Measurements from ENCODE around the gene TCEA2. TPM values are rescaled to one million over a fixed set of nuclear protein-coding genes. Genes with fewer than 3 reads are reported as not detected.

TCEA2 gene
- total RNA-seq, 1 donor from 2014 or later, result 123 TPM

DNA sequence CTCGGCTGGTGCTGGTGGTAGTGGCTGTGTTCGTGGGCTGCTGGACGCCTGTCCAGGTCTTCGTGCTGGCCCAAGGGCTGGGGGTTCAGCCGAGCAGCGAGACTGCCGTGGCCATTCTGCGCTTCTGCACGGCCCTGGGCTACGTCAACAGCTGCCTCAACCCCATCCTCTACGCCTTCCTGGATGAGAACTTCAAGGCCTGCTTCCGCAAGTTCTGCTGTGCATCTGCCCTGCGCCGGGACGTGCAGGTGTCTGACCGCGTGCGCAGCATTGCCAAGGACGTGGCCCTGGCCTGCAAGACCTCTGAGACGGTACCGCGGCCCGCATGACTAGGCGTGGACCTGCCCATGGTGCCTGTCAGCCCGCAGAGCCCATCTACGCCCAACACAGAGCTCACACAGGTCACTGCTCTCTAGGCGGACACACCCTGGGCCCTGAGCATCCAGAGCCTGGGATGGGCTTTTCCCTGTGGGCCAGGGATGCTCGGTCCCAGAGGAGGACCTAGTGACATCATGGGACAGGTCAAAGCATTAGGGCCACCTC is 35.5 kb downstream of the TCEA2 start:
- no peak overlapping the region for H3K27ac Mint-ChIP-seq (ENCODE audit: unreplicated experiment)

GRCh38 chr20:64099086-64099786 is 36.2 kb downstream of the TCEA2 start:
- H3K27ac Mint-ChIP-seq (ENCODE audit: unreplicated experiment), result no peak overlapping the region
- H3K4me1 Mint-ChIP-seq (ENCODE audit: unreplicated experiment), result peaks cover 3% of the 10 kb centered on the region
- H3K27me3 Mint-ChIP-seq (ENCODE audit: unreplicated experiment), result peaks cover 14% of the 10 kb centered on the region
- no peak for TF ChIP-seq CTCF (IDR thresholded peaks at IDR 0.05; ENCODE audit: unreplicated experiment)
- no peak for DNase-seq (ENCODE audit: low spot score)
- H3K36me3 Mint-ChIP-seq (ENCODE audit: low read depth, unreplicated experiment), result peaks cover 9% of the 10 kb centered on the region
- no peak overlapping the region for H3K4me3 Mint-ChIP-seq (ENCODE audit: unreplicated experiment)
- H3K9me3 Mint-ChIP-seq (ENCODE audit: unreplicated experiment), result peaks cover 5% of the 10 kb centered on the region

More for the DNA sequence above, 35.5 kb downstream of the TCEA2 start:
- Mint-ChIP-seq H3K36me3 (ENCODE audit: low read depth, unreplicated experiment) (peaks cover 9% of the 10 kb centered on the region), H3K4me1 (ENCODE audit: unreplicated experiment) (peaks cover 3% of the 10 kb centered on the region), H3K27me3 (ENCODE audit: unreplicated experiment) (peaks cover 11% of the 10 kb centered on the region), H3K4me3 (ENCODE audit: unreplicated experiment) (no peak overlapping the region), H3K9me3 (ENCODE audit: unreplicated experiment) (peaks cover 5% of the 10 kb centered on the region)
- no peak for DNase-seq (ENCODE audit: low spot score)
- no peak for TF ChIP-seq CTCF (IDR thresholded peaks at IDR 0.05; ENCODE audit: unreplicated experiment)

DNA sequence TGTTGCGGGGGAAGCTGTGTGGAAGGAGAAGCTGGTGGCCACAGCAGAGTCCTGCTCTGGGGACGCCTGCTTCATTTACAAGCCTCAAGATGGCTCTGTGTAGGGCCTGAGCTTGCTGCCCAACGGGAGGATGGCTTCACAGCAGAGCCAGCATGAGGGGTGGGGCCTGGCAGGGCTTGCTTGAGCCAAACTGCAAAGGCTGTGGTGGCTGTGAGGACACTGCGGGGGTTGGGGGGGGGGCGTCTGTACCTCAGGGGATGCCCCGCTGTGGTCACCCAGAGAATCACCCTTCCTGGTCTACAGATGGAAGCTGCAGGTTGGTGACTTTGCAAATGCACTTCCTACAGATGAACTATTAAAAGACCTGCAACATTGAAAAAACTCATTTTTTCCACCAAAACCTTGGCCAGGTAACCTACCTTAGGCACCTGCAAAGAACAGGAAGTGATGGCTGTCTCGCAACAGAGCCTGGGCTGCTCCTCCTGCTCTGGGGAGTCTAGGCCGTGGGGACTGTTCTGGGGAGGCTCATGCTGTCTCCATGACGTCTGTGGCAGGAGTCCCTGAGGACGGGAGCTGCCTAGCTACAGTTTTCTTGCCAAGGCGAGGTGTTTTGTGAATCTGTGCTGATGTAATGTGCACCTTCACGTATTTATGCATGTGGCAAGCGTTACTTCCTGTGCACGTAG is 37.0 kb downstream of the TCEA2 start:
- Mint-ChIP-seq H3K27me3 (ENCODE audit: unreplicated experiment) (peaks cover 14% of the 10 kb centered on the region), H3K4me3 (ENCODE audit: unreplicated experiment) (no peak overlapping the region), H3K9me3 (ENCODE audit: unreplicated experiment) (peaks cover 5% of the 10 kb centered on the region), H3K36me3 (ENCODE audit: low read depth, unreplicated experiment) (peaks cover 9% of the 10 kb centered on the region), H3K4me1 (ENCODE audit: unreplicated experiment) (peaks cover 3% of the 10 kb centered on the region), H3K27ac (ENCODE audit: unreplicated experiment) (no peak overlapping the region)
- no peak for DNase-seq (ENCODE audit: low spot score)
- no peak for TF ChIP-seq CTCF (IDR thresholded peaks at IDR 0.05; ENCODE audit: unreplicated experiment)

DNA sequence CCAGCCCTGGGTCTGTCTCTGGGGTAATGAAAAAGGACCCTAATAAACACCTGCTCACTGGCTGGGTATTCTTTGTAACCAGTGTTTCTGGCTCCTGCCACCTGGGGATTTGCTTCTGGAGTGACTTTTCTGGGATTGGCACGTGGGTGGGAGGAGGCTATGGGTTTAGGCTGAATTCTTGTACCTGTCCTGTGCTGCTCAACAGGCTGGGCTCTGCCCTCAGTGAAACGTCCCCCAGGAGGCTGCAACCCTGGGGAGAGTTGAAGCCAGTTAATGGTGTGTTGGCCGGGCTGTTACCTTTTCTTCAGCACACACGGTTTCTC is 37.5 kb downstream of the TCEA2 start:
- no peak for TF ChIP-seq CTCF (IDR thresholded peaks at IDR 0.05; ENCODE audit: unreplicated experiment)
- peaks cover 14% of the 10 kb centered on the region for H3K27me3 Mint-ChIP-seq (ENCODE audit: unreplicated experiment)
- H3K9me3 Mint-ChIP-seq (ENCODE audit: unreplicated experiment), result peaks cover 5% of the 10 kb centered on the region
- DNase-seq (ENCODE audit: low spot score), result no peak
- peaks cover 3% of the 10 kb centered on the region for H3K4me1 Mint-ChIP-seq (ENCODE audit: unreplicated experiment)
- H3K36me3 Mint-ChIP-seq (ENCODE audit: low read depth, unreplicated experiment), result peaks cover 9% of the 10 kb centered on the region
- no peak overlapping the region for H3K4me3 Mint-ChIP-seq (ENCODE audit: unreplicated experiment)
- no peak overlapping the region for H3K27ac Mint-ChIP-seq (ENCODE audit: unreplicated experiment)
